ENCODE measurements around the gene POLA1. TPM values are rescaled to one million over a fixed set of nuclear protein-coding genes. Genes with fewer than 3 reads are reported as not detected.

POLA1 gene
- total RNA-seq, 4 donors from 2014 or later: 1.2 to 9.1 (median 5.4) TPM

DNA sequence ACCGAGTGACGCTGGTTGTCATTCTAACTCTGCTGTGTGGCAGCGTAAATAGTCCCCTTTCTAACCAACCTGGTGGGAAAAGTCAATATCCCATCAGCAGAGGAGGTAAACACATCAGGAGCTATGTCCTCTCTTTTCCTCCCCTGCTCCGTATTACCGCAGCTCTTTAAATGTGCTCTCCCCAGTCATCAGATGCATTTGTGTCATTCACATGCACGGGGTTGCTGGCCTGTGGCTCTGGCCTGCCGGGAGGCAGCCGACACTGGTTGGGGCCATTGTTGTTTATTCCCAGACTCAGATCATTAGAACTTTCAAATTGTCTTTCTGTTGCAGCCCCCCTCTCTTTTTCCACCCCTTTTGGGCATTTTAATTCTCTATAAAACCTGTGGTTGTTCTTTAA is 300.2 kb downstream of the POLA1 start:
- WGBS, 2 donors (ENCODE audit: low coverage in 1 of 2): 83 to 100% methylated on average over 1 to 8 of the region's 8 CpGs
- no peak overlapping the region for H3K27ac ChIP-seq
- in situ Hi-C loops (cut with MboI; ENCODE audit: low pct_ligation_motif_present in 1 of 4, low pct_unique_long_range_greater_than_20kb in 1 of 4, low sequenced_read_pairs in 3 of 4) (no loop called here), intact Hi-C loops (cut with DNase I; ENCODE audit: low total_unique reads) (no loop called here)
- H3K36me3 ChIP-seq: no peaks in the 10 kb centered on the region
- DNase-seq: no peak
- no peaks in the 10 kb centered on the region for H3K27me3 ChIP-seq
- H3K4me3 ChIP-seq: no peak overlapping the region
- TF ChIP-seq, protein P1, sequence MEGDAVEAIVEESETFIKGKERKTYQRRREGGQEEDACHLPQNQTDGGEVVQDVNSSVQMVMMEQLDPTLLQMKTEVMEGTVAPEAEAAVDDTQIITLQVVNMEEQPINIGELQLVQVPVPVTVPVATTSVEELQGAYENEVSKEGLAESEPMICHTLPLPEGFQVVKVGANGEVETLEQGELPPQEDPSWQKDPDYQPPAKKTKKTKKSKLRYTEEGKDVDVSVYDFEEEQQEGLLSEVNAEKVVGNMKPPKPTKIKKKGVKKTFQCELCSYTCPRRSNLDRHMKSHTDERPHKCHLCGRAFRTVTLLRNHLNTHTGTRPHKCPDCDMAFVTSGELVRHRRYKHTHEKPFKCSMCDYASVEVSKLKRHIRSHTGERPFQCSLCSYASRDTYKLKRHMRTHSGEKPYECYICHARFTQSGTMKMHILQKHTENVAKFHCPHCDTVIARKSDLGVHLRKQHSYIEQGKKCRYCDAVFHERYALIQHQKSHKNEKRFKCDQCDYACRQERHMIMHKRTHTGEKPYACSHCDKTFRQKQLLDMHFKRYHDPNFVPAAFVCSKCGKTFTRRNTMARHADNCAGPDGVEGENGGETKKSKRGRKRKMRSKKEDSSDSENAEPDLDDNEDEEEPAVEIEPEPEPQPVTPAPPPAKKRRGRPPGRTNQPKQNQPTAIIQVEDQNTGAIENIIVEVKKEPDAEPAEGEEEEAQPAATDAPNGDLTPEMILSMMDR (IDR thresholded peaks at IDR 0.05): no peak
- TF ChIP-seq POLR2A (IDR thresholded peaks at IDR 0.05) (no peak), EP300 (IDR thresholded peaks at IDR 0.05; ENCODE audit: low read depth) (no peak), POLR2AphosphoS5 (IDR thresholded peaks at IDR 0.05) (no peak)
- no peaks in the 10 kb centered on the region for H3K4me1 ChIP-seq
- H3K9me3 ChIP-seq: no peaks in the 10 kb centered on the region

DNA sequence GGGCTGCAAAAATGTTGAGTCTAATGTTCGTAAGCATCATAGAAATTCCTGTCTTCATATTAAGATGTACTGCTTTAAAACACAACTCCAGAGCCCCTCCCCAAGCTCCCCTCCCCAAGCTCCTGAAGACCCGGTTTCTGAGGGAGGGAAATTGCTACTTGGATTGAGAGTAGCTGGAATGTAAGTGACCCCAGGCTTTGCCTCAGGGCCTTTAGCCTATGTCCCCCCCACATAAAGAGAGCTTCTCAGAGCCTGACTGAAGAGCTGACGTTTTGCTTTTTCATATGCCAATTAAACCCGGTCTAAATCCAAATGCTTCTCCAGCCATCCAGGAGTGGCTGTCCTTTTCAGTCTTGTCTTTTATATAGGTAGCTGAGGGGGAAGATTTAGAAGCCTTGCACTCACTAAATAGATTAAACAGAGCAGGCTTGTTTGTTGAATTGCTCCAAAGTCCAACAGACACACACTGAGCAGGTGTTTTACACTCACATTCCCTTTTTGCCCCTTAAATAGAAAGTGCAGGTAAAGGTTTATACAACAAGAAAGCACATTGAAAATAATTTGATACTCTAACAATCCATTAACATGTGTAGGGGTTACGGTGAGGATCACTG is 302.5 kb downstream of the POLA1 start:
- no peak for DNase-seq
- no peaks in the 10 kb centered on the region for H3K4me1 ChIP-seq
- H3K27ac ChIP-seq: no peak overlapping the region
- no peaks in the 10 kb centered on the region for H3K27me3 ChIP-seq
- in situ Hi-C loops (cut with MboI; ENCODE audit: low pct_ligation_motif_present in 1 of 4, low pct_unique_long_range_greater_than_20kb in 1 of 4, low sequenced_read_pairs in 3 of 4): no loop called here
- WGBS, 2 donors (ENCODE audit: low coverage in 1 of 2): 38% methylated on average over 5 of the region's 5 CpGs; no CpG with 5 or more reads in 1 of the 2 donors
- H3K36me3 ChIP-seq: no peaks in the 10 kb centered on the region
- H3K4me3 ChIP-seq: no peak overlapping the region
- intact Hi-C loops (cut with DNase I; ENCODE audit: low total_unique reads): no loop called here
- H3K9me3 ChIP-seq: no peaks in the 10 kb centered on the region
- TF ChIP-seq, protein P1 (IDR thresholded peaks at IDR 0.05): no peak
- TF ChIP-seq EP300 (IDR thresholded peaks at IDR 0.05; ENCODE audit: low read depth): no peak
- TF ChIP-seq POLR2A (IDR thresholded peaks at IDR 0.05): no peak
- TF ChIP-seq POLR2AphosphoS5 (IDR thresholded peaks at IDR 0.05): no peak

DNA sequence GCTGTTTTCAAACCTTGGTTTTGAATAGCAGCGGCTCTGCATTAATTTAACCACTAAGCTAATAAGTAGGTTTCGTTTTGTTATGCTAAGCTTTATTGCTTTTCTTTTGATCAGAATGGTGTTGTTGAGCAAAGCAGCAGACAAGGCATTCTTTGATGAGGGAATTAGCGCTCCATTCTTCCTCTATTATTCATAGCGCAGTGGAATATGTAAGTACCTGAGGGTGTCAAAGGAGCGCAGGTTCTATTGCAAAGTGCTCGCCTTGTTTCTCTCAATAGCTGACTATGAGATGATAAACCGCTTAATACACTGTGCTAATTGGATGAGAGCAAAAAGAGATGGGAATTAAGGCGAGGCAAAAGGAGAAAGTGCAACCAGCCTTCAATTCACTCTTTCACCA is 305.8 kb downstream of the POLA1 start:
- TF ChIP-seq, protein P1 (IDR thresholded peaks at IDR 0.05): no peak
- TF ChIP-seq POLR2A (IDR thresholded peaks at IDR 0.05): no peak
- TF ChIP-seq EP300 (IDR thresholded peaks at IDR 0.05; ENCODE audit: low read depth): no peak
- no peak for TF ChIP-seq POLR2AphosphoS5 (IDR thresholded peaks at IDR 0.05)
- in situ Hi-C loops (cut with MboI; ENCODE audit: low pct_ligation_motif_present in 1 of 4, low pct_unique_long_range_greater_than_20kb in 1 of 4, low sequenced_read_pairs in 3 of 4) (no loop called here), intact Hi-C loops (cut with DNase I; ENCODE audit: low total_unique reads) (no loop called here)
- 63 to 100% methylated on average over 2 to 8 of the region's 8 CpGs for WGBS, 2 donors (ENCODE audit: low coverage in 1 of 2)
- Histone ChIP-seq H3K9me3 (no peaks in the 10 kb centered on the region), H3K4me1 (peaks cover 0 to 6% (median 2%) of the 10 kb centered on the region in 4 donors), H3K4me3 (no peak overlapping the region), H3K36me3 (no peaks in the 10 kb centered on the region), H3K27me3 (peaks cover 27% of the 10 kb centered on the region), H3K27ac (no peak overlapping the region)
- no peak for DNase-seq

DNA sequence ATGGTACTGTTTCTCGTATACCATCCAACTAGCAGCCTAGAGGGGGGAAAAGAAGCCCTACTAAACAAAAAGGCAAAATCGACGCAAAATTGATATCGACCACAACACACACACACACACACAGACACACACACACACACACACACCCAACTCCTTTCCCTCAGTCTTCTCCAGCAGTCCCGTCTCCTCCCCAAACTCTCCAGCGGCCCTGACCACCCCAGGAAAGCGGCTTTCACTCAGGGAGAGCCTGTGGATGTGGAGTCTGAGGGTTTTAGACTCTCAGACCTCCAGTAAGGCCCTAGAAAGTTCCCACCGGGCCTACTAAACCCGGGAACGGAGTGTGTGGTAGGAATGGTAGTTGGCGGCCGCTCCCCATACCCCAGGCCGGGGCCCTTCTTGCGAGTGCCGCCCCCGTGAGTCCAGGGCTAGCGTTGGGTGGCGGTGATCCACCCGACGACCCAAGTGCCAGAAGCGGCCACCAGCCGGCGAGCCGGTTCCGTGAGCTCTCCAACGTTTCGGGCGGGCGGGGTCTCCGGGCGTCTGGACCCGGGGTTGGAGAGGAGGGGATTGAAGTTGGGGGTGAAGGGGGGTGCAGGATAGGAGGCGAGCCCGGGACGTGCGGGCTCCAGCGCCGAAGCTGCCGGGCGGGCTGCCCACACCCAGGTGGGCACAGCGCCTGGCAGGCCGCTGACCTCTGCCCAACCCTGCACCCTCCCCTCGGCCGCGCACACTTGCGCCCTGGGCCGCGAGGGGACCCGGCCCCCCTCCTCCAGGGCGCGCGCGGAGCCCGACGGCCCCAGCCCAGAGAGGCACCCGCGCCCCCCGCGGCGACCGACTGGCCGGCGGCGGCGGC is 308.3 kb downstream of the POLA1 start:
- H3K4me3 ChIP-seq: peak overlapping the region in 1 of 4 donors; percentile 12
- in situ Hi-C loops (cut with MboI; ENCODE audit: low pct_ligation_motif_present in 1 of 4, low pct_unique_long_range_greater_than_20kb in 1 of 4, low sequenced_read_pairs in 3 of 4): no loop called here

More for the DNA sequence above, 308.3 kb downstream of the POLA1 start:
- intact Hi-C loops (cut with DNase I; ENCODE audit: low total_unique reads): no loop called here
- Histone ChIP-seq H3K9me3 (no peaks in the 10 kb centered on the region), H3K27ac (no peak overlapping the region), H3K27me3 (peaks cover 51% of the 10 kb centered on the region), H3K4me1 (peaks cover 5 to 23% (median 13%) of the 10 kb centered on the region in 4 donors), H3K36me3 (no peaks in the 10 kb centered on the region)
- TF ChIP-seq POLR2AphosphoS5 (IDR thresholded peaks at IDR 0.05) (no peak), EP300 (IDR thresholded peaks at IDR 0.05; ENCODE audit: low read depth) (no peak), POLR2A (IDR thresholded peaks at IDR 0.05) (no peak)
- TF ChIP-seq, protein P1 (IDR thresholded peaks at IDR 0.05): no peak
- no peak for DNase-seq
- WGBS, 2 donors (ENCODE audit: low coverage in 1 of 2): 60 to 79% methylated on average over 3 to 59 of the region's 65 CpGs

All from transverse colon (tissue), 4 donors.